HEK293 (cell line): ENCODE data around the gene METTL8.
A peak's percentile ranks its signal among the peaks of the same experiment; 100 is the strongest.

ENCODE experiments used
- CTCF ChIA-PET: fragments of 350-600 bp; formaldehyde crosslinking; extraction: SDS; loops from one replicate; lab custom pipeline; 2021; ENCODE audit warnings: antibody characterized with exemption; lab: Yijun Ruan, JAX
- POLR2A ChIA-PET: fragments of 300-600 bp; formaldehyde crosslinking; extraction: SDS; loops from one replicate; lab custom pipeline; 2020; ENCODE audit warnings: antibody characterized with exemption, inconsistent platforms; lab: Yijun Ruan, JAX
- H3K27ac ChIP-seq: fragments of 200-500 bp; sonication (Bioruptor generic); 2 replicates; pipeline ENCODE4 v1.5.1; 2014; ENCODE audit warnings: low read depth, low read length, control low read depth, inconsistent platforms; ENCODE audit errors: extremely low read depth
- H3K36me3 ChIP-seq, 2 experiments: fragments of 200-500 bp in 1 of 2; sonication (Bioruptor generic) in 1 of 2; 1 replicate in 1 of 2; 2 replicates in 1 of 2; pipeline ENCODE4 v1.5.1; 2014 to 2017; ENCODE audit warnings: inconsistent platforms in 2 of 2, low read length in 2 of 2; ENCODE audit not compliant: control insufficient read depth in 2 of 2, insufficient read depth in 1 of 2
- H3K4me1 ChIP-seq: fragments of 200-500 bp; sonication (Bioruptor generic); 2 replicates; pipeline ENCODE4 v1.5.1; 2014; ENCODE audit warnings: mild to moderate bottlenecking, low read length, inconsistent platforms; ENCODE audit not compliant: control insufficient read depth, insufficient read depth
- H3K4me3 ChIP-seq: 2 replicates; pipeline ENCODE4 v1.5.1; 2011; ENCODE audit warnings: low read depth, mild to moderate bottlenecking, control low read depth, low read length, moderate library complexity
- H3K9me3 ChIP-seq: fragments of 200-500 bp; sonication (Bioruptor generic); 2 replicates; pipeline ENCODE4 v1.5.1; 2014; ENCODE audit warnings: low read depth, low read length, inconsistent platforms; ENCODE audit not compliant: control insufficient read depth, insufficient read depth
- BCL11A ChIP-seq: fragments of 450-650 bp; formaldehyde crosslinking; IDR thresholded peaks from 2 replicates; pipeline ENCODE4 v1.5.1; 2016; ENCODE audit warnings: low read depth, missing biosample characterization, missing genetic modification characterization
- EGR2 ChIP-seq: fragments of 450-650 bp; formaldehyde crosslinking; IDR thresholded peaks from 2 replicates; pipeline ENCODE4 v1.5.1; 2016; ENCODE audit warnings: low read depth, missing biosample characterization, missing genetic modification characterization
- GFI1B ChIP-seq: fragments of 450-650 bp; formaldehyde crosslinking; IDR thresholded peaks from 2 replicates; pipeline ENCODE4 v1.5.1; 2016; ENCODE audit warnings: missing biosample characterization, missing genetic modification characterization
- PRDM10 ChIP-seq: fragments of 450-650 bp; formaldehyde crosslinking; IDR thresholded peaks from 2 replicates; pipeline ENCODE4 v1.5.1; 2016; ENCODE audit warnings: missing biosample characterization, missing genetic modification characterization
- SP3 ChIP-seq: fragments of 450-650 bp; formaldehyde crosslinking; IDR thresholded peaks from 2 replicates; pipeline ENCODE4 v1.5.1; 2016; ENCODE audit warnings: missing biosample characterization, missing genetic modification characterization
- TRIM28 ChIP-seq: IDR thresholded peaks from 2 replicates; pipeline ENCODE4 v1.6.1; 2011; ENCODE audit warnings: low read length, control low read depth, borderline replicate concordance
- ZBTB20 ChIP-seq: fragments of 450-650 bp; formaldehyde crosslinking; IDR thresholded peaks from 2 replicates; pipeline ENCODE4 v1.5.1; 2016; ENCODE audit warnings: missing biosample characterization, missing genetic modification characterization
- ZNF133 ChIP-seq: fragments of 450-650 bp; formaldehyde crosslinking; IDR thresholded peaks from 2 replicates; pipeline ENCODE4 v1.5.1; 2016; ENCODE audit warnings: missing biosample characterization, missing genetic modification characterization
- ZNF140 ChIP-seq: fragments of 450-650 bp; formaldehyde crosslinking; IDR thresholded peaks from 2 replicates; pipeline ENCODE4 v1.5.1; 2016; ENCODE audit warnings: missing biosample characterization, missing genetic modification characterization
- ZNF239 ChIP-seq: fragments of 450-650 bp; formaldehyde crosslinking; IDR thresholded peaks from 2 replicates; pipeline ENCODE4 v1.5.1; 2016; ENCODE audit warnings: missing biosample characterization, missing genetic modification characterization
- ZNF501 ChIP-seq: fragments of 450-650 bp; formaldehyde crosslinking; IDR thresholded peaks from 2 replicates; pipeline ENCODE4 v1.5.1; 2016; ENCODE audit warnings: missing biosample characterization, missing genetic modification characterization
- ZNF610 ChIP-seq: fragments of 450-650 bp; formaldehyde crosslinking; IDR thresholded peaks from 2 replicates; pipeline ENCODE4 v1.5.1; 2016; ENCODE audit warnings: missing biosample characterization, missing genetic modification characterization, borderline replicate concordance
- ZNF704 ChIP-seq: fragments of 450-650 bp; formaldehyde crosslinking; IDR thresholded peaks from 2 replicates; pipeline ENCODE4 v1.5.1; 2016; ENCODE audit warnings: missing biosample characterization, missing genetic modification characterization
- ZNF747 ChIP-seq: fragments of 450-650 bp; formaldehyde crosslinking; IDR thresholded peaks from 2 replicates; pipeline ENCODE4 v1.5.1; 2016; ENCODE audit warnings: missing biosample characterization, missing genetic modification characterization
- ZNF785 ChIP-seq: fragments of 450-650 bp; formaldehyde crosslinking; IDR thresholded peaks from 2 replicates; pipeline ENCODE4 v1.5.1; 2016; ENCODE audit warnings: missing biosample characterization, missing genetic modification characterization

METTL8 gene

GRCh38 chr2:171289316-171289715, 144.5 kb downstream of the METTL8 start:
- CTCF ChIA-PET, result no interaction called here
- Histone ChIP-seq H3K9me3 (no peaks in the 10 kb centered on the region), H3K4me3 (no peak overlapping the region), H3K4me1 (peaks cover 4% of the 10 kb centered on the region; the same call in 1 of the 2 replicates), H3K36me3 (no peaks in the 10 kb centered on the region), H3K27ac (no peak overlapping the region)
- TF ChIP-seq ZBTB20 (tag by site-specific recombination), result no peak
- no peak for TF ChIP-seq ZNF747 (tag by site-specific recombination)
- no peak for TF ChIP-seq ZNF133 (tag by site-specific recombination)
- POLR2A ChIA-PET, result no interaction called here

- no peak overlapping the region for H3K27ac ChIP-seq
- POLR2A ChIA-PET, result no interaction called here
- H3K9me3 ChIP-seq, result no peaks in the 10 kb centered on the region
- TF ChIP-seq TRIM28 (peak; percentile 65; the same call in 1 of the 2 replicates), SP3 (tag by site-specific recombination) (no peak)
- no peak overlapping the region for H3K4me3 ChIP-seq
- H3K4me1 ChIP-seq, result peaks cover 4% of the 10 kb centered on the region; the same call in 1 of the 2 replicates
- CTCF ChIA-PET, result no interaction called here
- H3K36me3 ChIP-seq, result no peaks in the 10 kb centered on the region
Observed at GRCh38 chr2:171287611-171288010, 146.2 kb downstream of the METTL8 start.

GRCh38 chr2:171287036-171287571, 146.7 kb downstream of the METTL8 start:
- POLR2A ChIA-PET, result interaction anchor here (0.6 kb wide), 2 partner anchors 18 to 105 kb away, joined by 3 to 4 read pairs; no protein-coding TSS in a partner anchor
- Histone ChIP-seq H3K4me1 (peaks cover 4% of the 10 kb centered on the region; the same call in 1 of the 2 replicates), H3K9me3 (no peaks in the 10 kb centered on the region), H3K4me3 (no peak overlapping the region), H3K27ac (no peak overlapping the region; the same call in 1 of the 2 replicates), H3K36me3 (no peaks in the 10 kb centered on the region)
- CTCF ChIA-PET, result interaction anchor here (0.6 to 0.7 kb wide), 2 partner anchors 48 to 571 kb away, joined by 3 read pairs; no protein-coding TSS in a partner anchor
- peak; percentile 21; the same call in 1 of the 2 replicates for TF ChIP-seq PRDM10 (tag by site-specific recombination)
- TF ChIP-seq EGR2, result no peak
- TF ChIP-seq GFI1B, result no peak

GRCh38 chr2:171281110-171281509, 152.7 kb downstream of the METTL8 start:
- no peak overlapping the region for H3K4me3 ChIP-seq
- no peaks in the 10 kb centered on the region for H3K36me3 ChIP-seq
- ChIA-PET CTCF (no interaction called here), POLR2A (no interaction called here)
- no peaks in the 10 kb centered on the region for H3K9me3 ChIP-seq
- no peaks in the 10 kb centered on the region for H3K4me1 ChIP-seq
- TF ChIP-seq BCL11A (tag by site-specific recombination) (no peak), ZNF704 (no peak), ZNF610 (no peak), ZNF140 (tag by site-specific recombination) (no peak), ZNF501 (no peak), ZNF785 (tag by site-specific recombination) (no peak), ZNF239 (no peak)
- TF ChIP-seq, all 188 proteins: peak for 0
- H3K27ac ChIP-seq, result no peak overlapping the region
